Measurements from ENCODE around the gene ABCC4. TPM values are rescaled to one million over a fixed set of nuclear protein-coding genes. Genes with fewer than 3 reads are reported as not detected.

ABCC4 gene
- total and polyA plus RNA-seq, 9 donors, result 1.9 to 4.9 (median 3.2) TPM

DNA sequence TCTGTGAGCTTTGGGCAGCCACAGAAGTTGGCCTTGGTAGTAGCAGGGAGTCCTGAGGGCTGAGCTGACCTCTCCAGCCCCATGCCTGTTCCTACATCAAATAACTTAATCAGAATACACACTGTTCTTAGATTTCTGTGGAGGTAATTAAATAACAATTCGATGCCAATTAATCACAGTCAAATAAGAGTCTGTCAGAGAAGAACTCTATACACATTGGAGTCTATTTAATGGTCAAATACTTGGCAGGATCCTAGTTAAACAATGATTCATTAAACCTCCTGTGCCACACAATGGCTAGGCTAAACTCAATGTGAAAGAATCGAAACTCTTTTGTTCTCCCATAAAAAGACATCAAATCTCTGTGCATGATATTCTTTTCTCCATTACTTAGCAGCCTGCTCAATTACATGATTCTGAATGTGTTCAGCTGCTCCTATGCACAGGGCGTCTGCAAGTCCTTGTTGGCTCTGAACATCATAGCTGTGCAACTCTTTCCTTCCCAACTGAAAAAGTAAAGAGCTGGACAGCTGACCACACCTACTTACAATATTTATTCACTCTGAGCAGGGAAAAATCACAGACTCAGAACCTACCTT, 173.1 kb downstream of the ABCC4 start:
- no peak for DNase-seq
- Histone ChIP-seq H3K4me1 (ENCODE audit: control insufficient read depth, insufficient read depth, low read length) (no peaks in the 10 kb centered on the region), H3K9me3 (replicated peaks; ENCODE audit: control insufficient read depth, low read depth, low read length) (no peaks in the 10 kb centered on the region), H3K36me3 (ENCODE audit: control insufficient read depth, insufficient read depth, low read length) (no peaks in the 10 kb centered on the region), H3K4me3 (ENCODE audit: low read length) (no peak overlapping the region), H3K27me3 (ENCODE audit: control insufficient read depth, insufficient read depth, low read length) (no peaks in the 10 kb centered on the region), H3K27ac (ENCODE audit: low read length) (no peak overlapping the region)
- WGBS (ENCODE audit: insufficient coverage), result 71% methylated on average over 2 of the region's 3 CpGs

DNA sequence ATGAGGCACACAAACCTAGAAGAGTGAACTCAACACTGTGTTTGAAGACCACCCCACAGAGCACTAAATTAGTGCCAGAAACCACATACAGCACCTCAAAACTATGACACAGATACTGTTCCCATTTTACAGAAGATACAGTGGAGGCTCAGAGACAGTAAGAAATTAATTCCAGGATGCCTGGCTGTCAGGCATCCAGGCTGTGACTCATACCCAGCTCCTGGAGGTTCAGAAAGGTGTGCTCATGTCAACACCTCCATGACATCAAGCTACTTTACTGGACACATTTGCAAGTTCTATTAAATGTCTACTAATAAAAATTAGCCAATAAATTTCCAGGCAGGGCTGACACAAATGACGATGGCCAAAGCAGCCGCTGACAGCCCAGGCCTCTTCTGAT, 176.3 kb downstream of the ABCC4 start:
- no CpG with 5 or more reads among the region's 2 CpGs for WGBS (ENCODE audit: insufficient coverage)
- Histone ChIP-seq H3K27me3 (ENCODE audit: control insufficient read depth, insufficient read depth, low read length) (no peaks in the 10 kb centered on the region), H3K27ac (ENCODE audit: low read length) (no peak overlapping the region), H3K9me3 (replicated peaks; ENCODE audit: control insufficient read depth, low read depth, low read length) (no peaks in the 10 kb centered on the region), H3K4me3 (ENCODE audit: low read length) (no peak overlapping the region), H3K36me3 (ENCODE audit: control insufficient read depth, insufficient read depth, low read length) (no peaks in the 10 kb centered on the region), H3K4me1 (ENCODE audit: control insufficient read depth, insufficient read depth, low read length) (no peaks in the 10 kb centered on the region)
- DNase-seq, result no peak

DNA sequence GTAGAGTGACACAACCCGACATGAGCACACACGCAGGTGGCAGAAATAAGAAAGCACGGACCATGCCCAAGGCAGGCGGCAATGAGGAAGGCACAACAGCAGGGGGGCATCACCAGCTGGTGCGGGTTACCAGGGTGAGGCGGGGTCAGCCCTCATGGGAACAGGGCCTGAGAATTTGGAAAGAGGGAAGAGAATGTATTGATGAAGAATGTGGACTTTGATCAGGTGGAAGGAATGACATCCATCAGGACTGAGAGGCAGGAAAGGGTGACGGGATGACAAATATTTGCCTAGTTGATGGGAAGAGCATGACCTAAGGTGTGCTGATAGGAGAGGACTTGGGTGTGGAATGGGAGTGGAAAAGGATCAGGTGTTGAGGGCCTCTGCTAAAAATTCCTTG, 177.5 kb downstream of the ABCC4 start:
- Histone ChIP-seq H3K9me3 (replicated peaks; ENCODE audit: control insufficient read depth, low read depth, low read length) (no peaks in the 10 kb centered on the region), H3K27ac (ENCODE audit: low read length) (no peak overlapping the region), H3K4me1 (ENCODE audit: control insufficient read depth, insufficient read depth, low read length) (no peaks in the 10 kb centered on the region), H3K36me3 (ENCODE audit: control insufficient read depth, insufficient read depth, low read length) (no peaks in the 10 kb centered on the region), H3K4me3 (ENCODE audit: low read length) (no peak overlapping the region), H3K27me3 (ENCODE audit: control insufficient read depth, insufficient read depth, low read length) (no peaks in the 10 kb centered on the region)
- 83% methylated on average over 7 of the region's 7 CpGs for WGBS (ENCODE audit: insufficient coverage)
- no peak for DNase-seq

DNA sequence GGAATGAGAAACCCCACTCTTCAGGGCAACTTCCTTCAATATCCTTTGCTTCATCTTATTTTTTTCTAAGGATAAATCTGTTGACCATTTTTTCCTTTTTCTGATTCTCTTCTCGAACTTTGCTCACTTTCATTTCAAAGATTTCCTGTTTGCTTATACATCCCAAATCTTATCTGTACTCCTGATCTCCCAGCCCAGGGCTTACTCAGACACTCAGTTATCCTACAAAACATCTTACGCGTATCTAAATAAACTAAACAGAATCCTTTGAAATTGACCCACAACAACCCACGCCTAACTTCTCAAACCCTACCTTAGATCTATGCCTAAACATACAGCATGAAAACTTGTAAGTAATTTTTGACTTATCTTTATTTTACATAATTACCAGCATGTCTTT, 179.2 kb downstream of the ABCC4 start:
- Histone ChIP-seq H3K27me3 (ENCODE audit: control insufficient read depth, insufficient read depth, low read length) (no peaks in the 10 kb centered on the region), H3K27ac (ENCODE audit: low read length) (no peak overlapping the region), H3K9me3 (replicated peaks; ENCODE audit: control insufficient read depth, low read depth, low read length) (no peaks in the 10 kb centered on the region), H3K4me3 (ENCODE audit: low read length) (no peak overlapping the region), H3K36me3 (ENCODE audit: control insufficient read depth, insufficient read depth, low read length) (no peaks in the 10 kb centered on the region), H3K4me1 (ENCODE audit: control insufficient read depth, insufficient read depth, low read length) (no peaks in the 10 kb centered on the region)
- 93% methylated on average over 3 of the region's 4 CpGs for WGBS (ENCODE audit: insufficient coverage)
- no peak for DNase-seq

DNA sequence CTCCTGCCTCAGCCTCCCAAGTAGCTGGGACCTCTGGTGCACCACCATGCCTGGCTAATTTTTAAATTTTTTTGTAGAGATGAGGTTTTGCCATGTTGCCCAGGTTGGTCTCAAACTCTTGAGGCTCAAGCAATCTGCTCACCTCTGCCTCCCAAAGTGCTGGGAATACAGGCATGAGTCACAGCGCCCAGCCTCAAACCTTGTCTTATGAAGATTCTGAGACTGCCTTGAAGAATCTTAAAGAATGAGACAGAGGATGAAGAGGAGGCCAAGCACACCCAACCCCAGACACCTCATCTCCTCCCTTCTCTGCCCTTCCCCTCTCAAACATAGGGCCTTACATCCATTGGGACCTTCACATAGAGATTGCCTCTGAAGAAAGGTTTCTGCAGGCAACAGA, 179.7 kb downstream of the ABCC4 start:
- Histone ChIP-seq H3K36me3 (ENCODE audit: control insufficient read depth, insufficient read depth, low read length) (no peaks in the 10 kb centered on the region), H3K27ac (ENCODE audit: low read length) (no peak overlapping the region), H3K4me3 (ENCODE audit: low read length) (no peak overlapping the region), H3K9me3 (replicated peaks; ENCODE audit: control insufficient read depth, low read depth, low read length) (no peaks in the 10 kb centered on the region), H3K27me3 (ENCODE audit: control insufficient read depth, insufficient read depth, low read length) (no peaks in the 10 kb centered on the region), H3K4me1 (ENCODE audit: control insufficient read depth, insufficient read depth, low read length) (no peaks in the 10 kb centered on the region)
- no peak for DNase-seq
- no CpG with 5 or more reads among the region's 1 CpG for WGBS (ENCODE audit: insufficient coverage)

DNA sequence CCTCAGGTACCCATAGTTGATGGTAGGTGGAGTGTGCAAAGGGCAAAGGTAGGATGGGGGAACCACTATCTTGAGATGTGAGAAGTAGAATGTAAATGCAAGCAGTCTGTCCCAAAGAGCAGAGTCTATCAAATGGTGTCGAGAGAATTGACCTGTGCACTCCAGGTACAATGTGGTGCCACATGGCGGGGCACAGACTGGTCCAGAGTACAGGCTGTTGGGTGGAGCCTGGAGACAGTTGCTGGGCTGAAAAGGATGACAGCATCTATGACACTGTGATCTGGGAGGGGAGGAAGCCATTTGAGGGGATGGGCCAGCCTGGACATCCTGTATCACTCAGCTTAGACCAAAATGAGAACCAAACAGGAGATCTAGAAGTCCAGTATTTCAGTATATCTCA, 180.6 kb downstream of the ABCC4 start:
- DNase-seq, result no peak
- Histone ChIP-seq H3K4me3 (ENCODE audit: low read length) (no peak overlapping the region), H3K9me3 (replicated peaks; ENCODE audit: control insufficient read depth, low read depth, low read length) (no peaks in the 10 kb centered on the region), H3K4me1 (ENCODE audit: control insufficient read depth, insufficient read depth, low read length) (no peaks in the 10 kb centered on the region), H3K27ac (ENCODE audit: low read length) (no peak overlapping the region), H3K27me3 (ENCODE audit: control insufficient read depth, insufficient read depth, low read length) (no peaks in the 10 kb centered on the region), H3K36me3 (ENCODE audit: control insufficient read depth, insufficient read depth, low read length) (no peaks in the 10 kb centered on the region)
- WGBS (ENCODE audit: insufficient coverage), result 89% methylated on average over 2 of the region's 2 CpGs

DNA sequence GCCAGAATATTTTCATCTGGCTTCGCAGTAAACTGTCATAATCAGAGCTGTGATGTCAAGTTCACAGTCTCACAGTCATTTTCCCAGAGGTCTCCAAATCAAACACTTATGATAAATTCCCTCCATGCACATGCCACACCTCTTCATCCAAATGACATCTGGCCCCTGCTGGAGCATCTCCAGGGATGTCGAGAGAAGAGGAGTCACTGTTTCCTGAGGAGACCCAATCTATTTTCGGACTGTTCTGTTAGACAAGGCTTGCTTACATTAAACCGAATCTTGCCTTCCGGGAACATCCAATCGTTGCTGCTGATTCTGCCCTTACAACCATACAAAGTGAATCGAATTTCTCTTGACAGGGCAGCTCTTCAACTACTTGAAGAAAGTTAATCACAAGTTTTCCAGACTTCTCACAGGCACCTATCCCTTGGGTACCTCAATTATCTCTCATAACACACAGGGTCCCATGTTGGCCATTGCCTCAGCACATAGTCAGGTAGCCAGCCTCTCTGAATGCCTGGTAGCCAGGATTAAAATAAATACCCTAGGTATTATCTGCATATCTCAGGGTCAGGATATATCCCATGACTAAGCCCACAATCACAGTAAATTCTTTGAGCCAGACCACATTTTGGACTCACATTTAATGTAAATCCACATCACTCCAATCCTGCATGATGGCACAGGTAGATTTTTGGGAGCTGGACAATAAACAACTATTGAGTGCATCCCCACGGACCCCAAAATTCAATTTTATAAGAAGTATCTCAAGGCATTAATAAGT, 182.5 kb downstream of the ABCC4 start:
- Histone ChIP-seq H3K4me1 (ENCODE audit: control insufficient read depth, insufficient read depth, low read length) (no peaks in the 10 kb centered on the region), H3K9me3 (replicated peaks; ENCODE audit: control insufficient read depth, low read depth, low read length) (no peaks in the 10 kb centered on the region), H3K27me3 (ENCODE audit: control insufficient read depth, insufficient read depth, low read length) (no peaks in the 10 kb centered on the region), H3K4me3 (ENCODE audit: low read length) (no peak overlapping the region), H3K27ac (ENCODE audit: low read length) (no peak overlapping the region), H3K36me3 (ENCODE audit: control insufficient read depth, insufficient read depth, low read length) (no peaks in the 10 kb centered on the region)
- DNase-seq, result no peak
- 86% methylated on average over 7 of the region's 8 CpGs for WGBS (ENCODE audit: insufficient coverage)

DNA sequence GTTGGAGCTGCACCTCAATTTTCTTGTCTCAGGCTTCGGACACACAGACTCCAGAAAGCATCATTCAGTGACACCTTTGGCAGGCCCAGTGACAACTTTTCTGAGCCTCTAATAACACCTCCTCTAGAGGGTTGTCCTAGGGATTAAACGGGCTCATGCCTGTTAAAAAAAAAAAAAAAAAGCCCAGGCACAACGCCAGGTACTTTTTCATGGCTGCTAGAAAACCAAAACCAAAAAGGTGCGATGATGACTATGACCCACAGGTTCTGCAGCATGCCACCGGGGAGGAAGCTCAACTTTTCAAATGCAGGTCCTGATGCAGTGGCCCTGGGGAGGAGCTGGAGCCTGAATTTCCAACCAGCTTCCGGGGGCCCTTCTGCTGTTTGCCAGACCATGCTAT, 184.2 kb downstream of the ABCC4 start:
- H3K9me3 ChIP-seq (replicated peaks; ENCODE audit: control insufficient read depth, low read depth, low read length), result no peaks in the 10 kb centered on the region
- 75% methylated on average over 3 of the region's 6 CpGs for WGBS (ENCODE audit: insufficient coverage)
- no peaks in the 10 kb centered on the region for H3K4me1 ChIP-seq (ENCODE audit: control insufficient read depth, insufficient read depth, low read length)
- H3K27ac ChIP-seq (ENCODE audit: low read length), result no peak overlapping the region
- no peak for DNase-seq
- H3K36me3 ChIP-seq (ENCODE audit: control insufficient read depth, insufficient read depth, low read length), result no peaks in the 10 kb centered on the region
- H3K4me3 ChIP-seq (ENCODE audit: low read length), result no peak overlapping the region
- no peaks in the 10 kb centered on the region for H3K27me3 ChIP-seq (ENCODE audit: control insufficient read depth, insufficient read depth, low read length)

DNA sequence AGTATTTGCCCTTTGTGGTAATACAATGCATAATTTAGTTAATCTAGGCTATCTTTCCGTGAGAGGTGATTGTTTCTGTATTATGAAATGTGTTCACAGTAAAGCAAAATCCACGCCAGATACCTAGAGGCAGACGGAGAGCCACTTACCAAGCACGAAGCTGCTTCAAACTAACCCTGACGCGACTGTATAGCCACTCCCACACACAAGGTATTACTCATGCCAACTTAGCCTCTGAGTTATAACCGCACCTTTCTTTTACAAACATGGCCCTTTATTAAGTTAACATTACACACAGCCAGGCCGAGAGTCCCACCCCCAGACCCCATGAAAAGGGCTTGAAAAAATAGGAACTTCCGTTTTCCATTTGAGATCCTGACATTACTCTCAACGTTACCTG, 185.7 kb downstream of the ABCC4 start:
- H3K27me3 ChIP-seq (ENCODE audit: control insufficient read depth, insufficient read depth, low read length), result no peaks in the 10 kb centered on the region
- no peaks in the 10 kb centered on the region for H3K9me3 ChIP-seq (replicated peaks; ENCODE audit: control insufficient read depth, low read depth, low read length)
- H3K27ac ChIP-seq (ENCODE audit: low read length), result no peak overlapping the region
- no peak overlapping the region for H3K4me3 ChIP-seq (ENCODE audit: low read length)
- no peaks in the 10 kb centered on the region for H3K4me1 ChIP-seq (ENCODE audit: control insufficient read depth, insufficient read depth, low read length)
- no peaks in the 10 kb centered on the region for H3K36me3 ChIP-seq (ENCODE audit: control insufficient read depth, insufficient read depth, low read length)
- no peak for DNase-seq
- 40% methylated on average over 6 of the region's 10 CpGs for WGBS (ENCODE audit: insufficient coverage)

DNA sequence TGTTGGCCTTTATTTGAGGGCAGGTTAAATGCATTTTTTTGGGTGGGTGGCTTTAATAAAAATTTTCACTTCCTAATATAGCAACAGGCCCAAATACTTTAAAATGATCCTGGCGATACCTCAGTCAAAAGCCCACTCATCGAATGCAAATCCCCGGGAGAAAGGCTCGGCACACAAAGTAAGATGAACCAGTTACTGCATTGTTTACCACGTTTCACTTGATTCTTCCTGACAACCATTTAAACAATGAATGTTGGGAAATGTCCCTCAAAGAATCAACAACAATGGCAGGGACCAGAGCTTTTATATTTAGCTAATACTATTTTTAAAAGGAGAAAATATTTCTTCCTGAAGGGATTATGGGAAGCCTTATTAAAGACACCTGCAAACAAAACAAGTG, 187.7 kb downstream of the ABCC4 start:
- WGBS (ENCODE audit: insufficient coverage), result 56% methylated on average over 3 of the region's 5 CpGs
- Histone ChIP-seq H3K4me1 (ENCODE audit: control insufficient read depth, insufficient read depth, low read length) (no peaks in the 10 kb centered on the region), H3K36me3 (ENCODE audit: control insufficient read depth, insufficient read depth, low read length) (no peaks in the 10 kb centered on the region), H3K9me3 (replicated peaks; ENCODE audit: control insufficient read depth, low read depth, low read length) (no peaks in the 10 kb centered on the region), H3K27me3 (ENCODE audit: control insufficient read depth, insufficient read depth, low read length) (no peaks in the 10 kb centered on the region), H3K4me3 (ENCODE audit: low read length) (no peak overlapping the region), H3K27ac (ENCODE audit: low read length) (no peak overlapping the region)
- no peak for DNase-seq

Measured in muscle of leg (tissue), 11 donors.